Fibroblast of lung (primary cell): ENCODE measurements around the gene ROBO1.

Experiments
- CTCF ChIP-seq, 2 donors: IDR thresholded peaks in 1 of 2; conservative IDR thresholded peaks in 1 of 2; 1 replicate in 1 of 2; 2 replicates in 1 of 2; pipeline ENCODE4 v1.5.1; 2011 to 2012; ENCODE audit warnings: low read length in 2 of 2, control low read depth in 1 of 2, inconsistent platforms in 1 of 2, low read depth in 1 of 2, mild to moderate bottlenecking in 1 of 2
- EZH2 ChIP-seq: IDR thresholded peaks from 2 replicates; pipeline ENCODE4 v1.5.1; 2012; ENCODE audit warnings: low read length, control low read depth, mild to moderate bottlenecking; ENCODE audit errors: missing control alignments

DNA sequence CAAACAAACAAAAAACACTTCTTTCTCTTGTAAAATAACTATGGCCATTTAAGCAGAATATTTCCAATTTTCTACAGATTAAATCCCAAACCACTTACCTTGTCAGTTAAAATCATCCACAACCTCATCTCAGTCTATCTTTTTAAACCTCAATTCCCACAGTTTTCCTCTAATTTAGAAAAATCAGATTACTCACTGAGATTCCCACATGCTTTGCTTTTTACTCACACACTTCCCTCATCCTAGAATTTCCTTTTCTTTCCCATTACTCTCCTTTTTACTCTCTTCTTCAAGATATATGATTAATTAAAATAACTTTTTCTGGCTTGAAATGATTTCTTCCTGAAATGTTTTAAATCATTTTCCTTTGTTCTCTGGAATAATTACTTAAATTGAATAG, 790.7 kb downstream of the ROBO1 start:
- TF ChIP-seq EZH2 (no peak), CTCF (conservative IDR thresholded peaks at IDR 0.05 in 1 of 2, IDR thresholded peaks at IDR 0.05 in 1 of 2; ENCODE audit: low read depth in 1 of 2, low read length in 2 of 2) (no peak)
